HG02588 (cell line): ENCODE results near the gene HNRNPM.

ENCODE experiments used
- ATAC-seq: cut with Tn5 transposase; IDR thresholded peaks from one replicate; pipeline ENCODE4 v1.9.1; 2021; ENCODE audit warnings: mild to moderate bottlenecking, moderate library complexity; ENCODE audit not compliant: unreplicated experiment

Gene HNRNPM

DNA sequence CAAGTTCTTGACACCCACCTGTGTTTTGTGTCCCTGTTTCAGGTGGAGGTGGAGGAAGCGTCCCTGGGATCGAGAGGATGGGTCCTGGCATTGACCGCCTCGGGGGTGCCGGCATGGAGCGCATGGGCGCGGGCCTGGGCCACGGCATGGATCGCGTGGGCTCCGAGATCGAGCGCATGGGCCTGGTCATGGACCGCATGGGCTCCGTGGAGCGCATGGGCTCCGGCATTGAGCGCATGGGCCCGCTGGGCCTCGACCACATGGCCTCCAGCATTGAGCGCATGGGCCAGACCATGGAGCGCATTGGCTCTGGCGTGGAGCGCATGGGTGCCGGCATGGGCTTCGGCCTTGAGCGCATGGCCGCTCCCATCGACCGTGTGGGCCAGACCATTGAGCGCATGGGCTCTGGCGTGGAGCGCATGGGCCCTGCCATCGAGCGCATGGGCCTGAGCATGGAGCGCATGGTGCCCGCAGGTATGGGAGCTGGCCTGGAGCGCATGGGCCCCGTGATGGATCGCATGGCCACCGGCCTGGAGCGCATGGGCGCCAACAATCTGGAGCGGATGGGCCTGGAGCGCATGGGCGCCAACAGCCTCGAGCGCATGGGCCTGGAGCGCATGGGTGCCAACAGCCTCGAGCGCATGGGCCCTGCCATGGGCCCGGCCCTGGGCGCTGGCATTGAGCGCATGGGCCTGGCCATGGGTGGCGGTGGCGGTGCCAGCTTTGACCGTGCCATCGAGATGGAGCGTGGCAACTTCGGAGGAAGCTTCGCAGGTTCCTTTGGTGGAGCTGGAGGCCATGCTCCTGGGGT, 41.0 kb downstream of the HNRNPM start:
- ATAC-seq: no peak

- ATAC-seq: no peak
These were observed 41.9 kb downstream of the HNRNPM start for GRCh38 chr19:8486661-8487136.

DNA sequence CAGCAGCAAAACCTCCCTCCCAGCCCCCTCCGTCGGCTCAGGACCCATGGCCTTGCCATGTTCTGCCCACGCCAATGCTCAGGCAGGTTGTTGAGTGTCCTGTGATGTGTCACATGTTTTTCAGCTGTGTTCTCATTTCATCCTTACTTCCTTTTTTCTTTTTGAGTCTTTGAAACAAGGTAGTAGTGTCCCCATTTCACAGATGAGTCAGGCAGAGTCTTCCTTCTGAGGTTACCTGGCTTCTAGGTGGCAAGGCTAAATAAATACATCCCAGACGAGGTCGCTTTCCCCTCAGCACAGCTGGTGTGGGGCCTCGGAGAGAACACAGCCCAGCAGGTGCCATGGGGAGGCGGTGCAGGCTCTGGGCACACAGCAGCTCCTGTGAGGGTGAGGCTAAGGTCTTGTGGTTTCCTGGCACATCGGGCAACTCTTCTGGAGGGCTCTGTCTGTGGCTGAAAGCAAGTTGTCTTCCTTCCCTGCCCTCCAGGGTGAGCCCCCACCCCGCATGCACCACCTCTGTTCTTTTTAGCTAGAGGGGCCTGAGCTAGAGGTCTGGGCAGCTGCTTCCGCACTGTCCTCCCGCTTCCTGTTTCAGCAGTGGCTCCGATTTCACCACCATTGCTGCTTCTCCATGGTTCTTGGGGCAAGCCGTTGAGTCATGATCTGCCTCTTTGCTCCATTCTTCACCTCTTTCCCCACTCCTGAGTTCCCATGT, 42.5 kb downstream of the HNRNPM start:
- ATAC-seq: no peak

DNA sequence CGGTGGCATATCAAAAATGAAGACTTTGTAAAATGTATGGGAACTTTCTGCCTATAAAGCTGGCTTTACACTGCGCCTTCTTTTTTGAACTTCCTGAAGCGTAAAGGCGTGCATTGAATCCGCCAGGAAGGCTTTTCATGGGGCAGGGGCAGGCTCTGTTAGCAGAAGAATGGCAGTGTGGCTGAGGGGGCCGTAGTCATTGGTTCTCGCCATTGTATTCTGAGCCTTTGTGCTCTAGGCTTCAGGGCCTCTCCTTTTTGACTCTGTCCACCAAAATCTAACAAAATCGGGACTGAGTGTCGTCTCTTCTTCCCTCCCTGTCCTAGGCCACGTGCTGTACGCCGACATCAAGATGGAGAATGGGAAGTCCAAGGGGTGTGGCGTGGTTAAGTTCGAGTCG, 43.6 kb downstream of the HNRNPM start:
- no peak for ATAC-seq

DNA sequence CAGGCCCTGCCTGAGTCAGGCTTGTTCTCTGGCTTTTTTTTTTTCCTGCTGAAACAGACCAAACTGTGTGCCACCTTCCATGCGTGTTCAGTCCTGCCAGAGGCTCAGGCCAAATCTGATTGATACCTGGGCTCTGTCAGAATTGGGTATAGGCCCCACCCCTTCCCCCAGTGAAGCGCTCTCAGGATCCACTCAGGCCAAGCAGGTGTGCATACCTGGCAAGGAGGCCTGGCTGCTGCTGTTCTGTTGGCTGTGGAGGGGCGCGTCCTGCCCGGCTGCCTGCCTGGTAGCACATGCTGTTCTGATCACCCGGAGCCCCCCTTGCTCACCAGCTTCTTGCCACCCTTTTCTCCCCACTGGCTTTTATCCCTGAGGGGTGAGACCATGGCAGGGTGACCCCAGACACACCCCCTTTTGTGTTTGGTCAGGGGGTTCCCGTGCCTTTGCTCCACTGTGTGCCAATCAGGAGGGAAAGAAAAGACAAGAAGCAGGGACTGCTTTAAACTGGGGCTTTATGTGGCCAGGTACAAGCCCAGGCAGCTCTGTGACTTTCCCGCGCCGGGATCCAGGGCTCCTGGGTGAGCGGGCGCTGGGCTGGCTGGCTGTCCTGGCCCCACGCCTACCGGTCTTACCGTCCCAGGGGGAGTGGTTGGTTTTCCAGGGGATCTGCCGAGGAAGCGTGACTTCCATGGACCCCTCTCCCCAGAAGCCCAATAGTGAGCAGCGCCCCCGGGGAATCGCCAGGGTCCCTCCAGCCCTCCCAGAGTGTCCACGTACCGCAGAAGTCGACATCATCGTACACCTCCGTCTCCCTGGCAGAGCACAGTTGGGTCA, 45.0 kb downstream of the HNRNPM start:
- ATAC-seq: no peak

GRCh38 chr19:8490395-8490760, 45.6 kb downstream of the HNRNPM start:
- no peak for ATAC-seq

DNA sequence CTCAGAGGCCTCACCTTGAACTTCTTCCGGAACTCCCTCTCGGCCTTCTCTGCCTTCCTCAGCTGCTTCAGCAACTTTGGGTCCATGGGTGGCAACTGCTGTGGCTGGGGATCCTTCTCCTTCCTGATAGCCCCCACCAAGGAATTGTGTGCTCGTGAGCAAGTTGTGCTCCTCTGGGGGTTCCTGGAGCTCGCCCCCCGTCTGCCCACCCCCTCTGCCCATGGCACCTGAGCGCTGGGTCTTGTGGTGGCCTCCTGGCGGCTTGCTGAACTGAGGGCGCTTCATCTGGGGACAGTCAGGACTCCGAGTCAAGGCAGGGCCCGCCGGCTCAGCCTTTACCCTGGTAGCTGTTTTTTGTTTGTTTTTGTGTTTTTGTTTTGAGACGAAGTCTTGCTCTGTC, 46.1 kb downstream of the HNRNPM start:
- no peak for ATAC-seq

DNA sequence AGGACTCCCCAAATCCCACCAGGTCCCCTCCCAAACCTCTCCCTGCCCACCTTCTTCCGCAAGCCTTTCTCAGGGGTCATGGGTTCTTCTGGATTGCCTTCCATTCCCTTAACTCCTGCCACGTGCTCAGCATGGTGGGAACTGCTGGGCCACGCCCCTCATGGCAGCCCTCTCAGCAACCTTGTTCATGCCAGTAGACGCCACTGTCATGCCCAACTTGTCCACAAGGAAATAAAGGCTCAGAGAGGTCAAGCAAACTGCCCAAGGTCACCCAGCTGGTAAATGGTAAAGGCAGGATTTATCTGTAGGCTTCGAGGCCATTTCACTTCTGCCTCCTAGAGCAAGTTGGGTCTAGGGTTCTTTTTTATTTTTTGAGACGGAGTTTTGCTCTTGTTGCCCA, 46.8 kb downstream of the HNRNPM start:
- ATAC-seq: no peak

GRCh38 chr19:8494158-8494557, 49.4 kb downstream of the HNRNPM start:
- ATAC-seq: no peak

- ATAC-seq: no peak
These were observed 53.5 kb downstream of the HNRNPM start for GRCh38 chr19:8498295-8498694.

DNA sequence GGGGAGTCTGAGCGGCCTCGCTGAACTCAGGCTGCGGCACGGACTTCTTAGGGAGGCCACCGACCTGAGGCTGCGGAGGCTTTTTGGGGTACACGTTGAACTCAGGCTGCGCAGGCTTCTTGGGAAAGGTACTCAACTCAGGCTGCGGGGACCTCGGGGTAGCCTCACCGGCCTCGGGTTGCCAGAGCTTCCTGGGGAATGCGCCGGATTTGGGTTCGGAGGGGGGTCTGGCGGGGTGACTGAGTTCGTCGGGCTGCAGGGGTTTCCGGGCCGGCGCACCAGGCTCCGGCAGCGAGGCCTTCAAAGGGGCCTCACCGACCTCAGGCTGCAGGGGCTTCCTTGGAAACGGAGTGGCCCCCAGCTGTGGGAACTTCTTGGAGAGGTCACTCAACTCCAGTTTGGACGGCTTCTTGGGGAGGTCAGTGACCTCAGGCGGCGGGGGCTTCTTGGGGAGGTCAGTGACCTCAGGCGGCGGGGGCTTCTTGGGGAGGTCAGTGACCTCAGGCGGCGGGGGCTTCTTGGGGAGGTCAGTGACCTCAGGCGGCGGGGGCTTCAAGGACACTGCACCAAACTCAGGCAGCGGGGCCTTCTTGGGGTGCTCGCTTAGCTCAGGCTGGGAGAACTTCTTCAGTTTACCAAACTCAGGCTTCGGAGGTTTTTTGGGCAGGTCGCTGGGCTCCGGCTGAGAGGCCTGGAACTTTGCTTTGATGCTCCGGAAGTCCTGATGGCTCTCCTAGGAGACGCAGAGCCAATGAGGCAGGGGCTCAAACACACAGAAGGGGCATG, 54.5 kb downstream of the HNRNPM start:
- no peak for ATAC-seq

- no peak for ATAC-seq
These were observed 55.4 kb downstream of the HNRNPM start for GRCh38 chr19:8500158-8500557.

GRCh38 chr19:8501516-8501915, 56.7 kb downstream of the HNRNPM start:
- no peak for ATAC-seq

DNA sequence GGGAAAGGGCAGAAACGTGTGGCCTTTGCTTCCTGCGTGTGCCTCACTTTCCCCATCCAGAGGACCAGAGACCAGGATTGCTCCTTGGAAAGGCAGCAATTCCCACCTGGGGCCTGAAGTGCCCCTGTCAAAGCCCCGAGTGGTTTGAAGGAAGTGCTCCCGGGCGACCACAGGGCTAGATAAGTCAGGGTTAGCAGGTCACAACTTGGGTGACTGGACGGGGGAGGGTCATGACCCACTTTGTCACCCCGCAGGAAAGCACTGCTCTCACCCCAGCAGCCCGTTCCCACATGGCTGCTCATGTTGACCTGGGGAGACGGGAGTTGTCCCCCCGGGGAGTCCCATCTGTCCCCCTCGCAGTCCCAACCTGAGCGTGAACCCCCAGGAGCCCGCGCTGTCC, 57.2 kb downstream of the HNRNPM start:
- ATAC-seq: no peak

DNA sequence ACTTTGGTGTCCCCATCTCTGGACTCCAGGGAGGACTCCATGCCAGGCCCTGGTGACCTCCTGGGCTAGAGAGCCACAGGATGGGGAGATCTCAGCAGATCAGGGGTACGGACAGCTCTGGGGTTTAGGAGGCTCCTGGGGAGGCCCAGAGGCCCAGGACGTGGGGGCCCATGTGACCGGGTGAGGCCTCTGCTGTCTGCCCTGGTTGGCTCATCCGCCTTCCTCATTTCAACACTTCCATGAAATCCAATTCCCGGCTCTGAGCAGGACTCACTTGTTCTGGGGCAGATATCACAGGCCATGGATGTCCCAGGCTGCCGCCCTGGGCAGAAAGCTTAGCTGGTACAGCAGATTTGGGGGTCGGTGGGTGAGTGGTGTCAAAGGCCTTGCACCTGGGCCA, 58.7 kb downstream of the HNRNPM start:
- ATAC-seq: no peak

DNA sequence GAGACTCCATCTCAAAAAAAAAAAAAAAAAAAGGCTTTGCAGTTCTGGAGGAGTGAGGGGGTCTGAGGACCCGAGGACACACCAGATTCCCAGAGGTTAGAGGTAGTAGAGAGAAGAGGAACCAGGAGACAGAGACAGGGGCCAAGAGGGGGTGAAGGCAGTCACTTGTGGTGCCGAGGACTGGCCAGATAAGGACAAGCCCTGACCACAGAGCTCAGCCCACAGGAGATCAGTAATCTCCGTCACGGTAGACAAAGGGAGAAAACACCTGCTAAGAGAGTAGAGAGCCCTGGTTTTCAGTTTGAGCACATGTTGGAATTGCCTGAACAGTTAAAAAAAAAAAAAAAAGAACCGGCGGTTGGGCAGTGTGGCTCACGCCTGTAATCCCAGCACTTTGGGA, 59.4 kb downstream of the HNRNPM start:
- ATAC-seq: no peak

DNA sequence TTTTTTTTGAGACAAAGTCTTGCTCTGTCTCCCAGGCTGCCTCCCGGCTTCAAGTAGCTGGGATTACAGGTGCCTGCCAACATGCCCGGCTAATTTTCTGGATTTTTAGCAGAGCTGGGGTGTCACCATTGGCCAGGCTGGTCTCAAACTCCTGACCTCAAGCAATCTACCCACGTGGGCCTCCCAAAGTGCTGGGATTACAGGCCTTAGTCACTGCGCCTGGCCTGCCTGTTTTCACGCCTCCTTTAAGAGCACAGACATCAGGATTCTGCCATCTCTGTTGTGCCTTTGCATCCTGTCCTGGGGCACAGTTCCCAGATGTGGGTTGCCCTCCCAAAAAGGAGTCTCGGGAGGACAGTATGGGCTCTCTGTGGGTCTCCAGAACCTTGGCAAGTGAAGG, 60.1 kb downstream of the HNRNPM start:
- ATAC-seq: no peak

DNA sequence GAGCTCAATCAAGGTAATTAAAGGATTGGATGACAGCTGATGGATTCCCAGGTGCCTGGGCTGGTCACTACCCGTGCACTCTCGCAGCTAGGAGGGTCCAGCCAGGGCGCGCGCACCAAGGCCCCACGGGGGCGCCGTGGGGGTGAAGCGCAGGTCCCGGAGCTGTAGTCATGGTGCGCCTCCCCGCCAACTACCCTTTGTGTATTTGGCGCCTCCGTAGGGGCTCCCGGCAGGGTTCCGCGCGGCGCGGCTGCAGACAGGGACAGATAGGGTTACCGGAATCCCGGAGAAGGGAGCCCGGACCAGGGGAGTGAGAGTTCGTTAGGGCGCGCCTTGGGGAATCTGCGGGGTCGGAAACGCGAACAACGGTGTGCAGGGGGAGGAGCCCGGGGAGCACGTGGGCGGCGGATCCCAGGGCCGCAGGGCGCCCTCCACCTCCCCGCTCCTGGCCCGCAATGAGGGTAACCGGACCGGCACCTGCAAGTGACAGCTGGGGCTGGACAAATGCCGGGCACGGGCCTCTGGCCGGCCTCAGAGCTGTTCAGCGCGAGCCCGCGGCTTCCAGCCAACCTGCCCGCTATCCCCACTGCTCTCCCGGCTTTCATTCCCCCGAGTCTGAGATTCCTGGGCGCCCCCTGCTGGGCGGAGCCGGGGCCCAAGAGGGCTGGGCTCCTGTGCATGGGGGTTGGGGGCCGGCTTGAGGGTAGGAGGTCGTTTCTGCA, 61.1 kb downstream of the HNRNPM start:
- no peak for ATAC-seq

DNA sequence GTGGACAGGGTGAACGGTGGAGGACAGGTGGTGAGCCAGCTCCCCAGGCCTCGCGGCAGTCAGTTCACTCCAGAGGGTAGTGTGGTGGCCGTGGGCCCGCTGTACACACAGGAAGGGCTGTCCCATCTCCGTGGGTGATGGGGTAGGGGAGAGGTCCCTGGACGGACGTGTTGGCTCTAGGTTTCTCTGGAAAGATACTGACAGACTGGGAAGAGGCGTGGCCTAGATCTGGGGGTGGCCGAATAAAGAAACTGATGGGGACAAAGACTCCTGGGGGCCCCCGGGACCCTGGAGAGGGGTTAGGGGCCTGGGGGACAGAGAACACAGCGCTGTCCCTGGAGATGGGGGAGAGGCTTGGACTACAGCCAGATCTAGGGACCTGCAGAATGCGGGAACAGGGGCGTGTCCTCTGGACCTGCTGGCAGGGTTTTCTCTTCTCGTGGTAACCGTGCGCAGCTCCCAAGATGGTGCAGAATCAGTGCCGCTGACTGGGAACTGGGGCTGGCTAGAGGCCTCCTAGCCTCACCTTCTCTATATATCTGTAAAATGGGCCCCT, 61.7 kb downstream of the HNRNPM start:
- ATAC-seq: no peak

DNA sequence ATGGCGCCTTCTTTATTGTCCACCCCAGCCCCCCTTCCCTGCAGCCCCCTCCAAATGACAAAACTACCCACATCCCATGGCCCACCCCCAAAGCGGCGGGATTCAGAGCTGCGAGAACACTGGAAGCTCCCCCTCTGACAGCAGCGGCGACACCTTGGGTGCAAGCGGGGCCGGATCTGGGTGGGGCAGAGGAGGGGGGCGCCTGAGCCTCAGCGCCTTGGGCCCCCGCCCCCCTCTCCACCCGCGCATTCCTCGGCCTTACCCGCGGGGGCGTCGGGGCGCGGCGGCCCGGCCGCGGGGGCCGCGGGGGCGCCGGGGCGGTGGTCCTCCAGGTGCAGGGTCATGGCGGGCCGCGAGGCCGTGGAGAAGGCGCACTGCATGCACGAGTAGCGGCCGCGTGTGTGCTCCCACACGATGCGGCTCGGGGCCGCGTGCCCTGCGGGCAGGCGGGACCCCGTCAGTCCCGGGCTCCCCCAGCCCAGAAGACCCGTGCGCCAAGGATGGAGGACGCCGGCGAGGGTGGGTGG, 65.9 kb downstream of the HNRNPM start:
- no peak for ATAC-seq
